HFFc6 (cell line): ENCODE results near the gene SPTB. TPM values are rescaled to one million over a fixed set of nuclear protein-coding genes. Genes with fewer than 3 reads are reported as not detected.

Experiments used
- DNase-seq: peaks from one replicate; pipeline ENCODE4 v3.0.0-alpha.2; 2018
- H3K27ac Mint-ChIP-seq: 2 replicates; pipeline ENCODE4 v1.8.0; 2020; ENCODE audit warnings: mild to moderate bottlenecking, mixed read lengths
- H3K27me3 Mint-ChIP-seq: 2 replicates; pipeline ENCODE4 v1.8.0; 2021; ENCODE audit warnings: mild to moderate bottlenecking, moderate library complexity, mixed read lengths; ENCODE audit not compliant: insufficient read depth
- H3K36me3 Mint-ChIP-seq: 2 replicates; pipeline ENCODE4 v1.8.0; 2021; ENCODE audit warnings: low read depth, mixed read lengths
- H3K4me1 Mint-ChIP-seq: 2 replicates; pipeline ENCODE4 v1.8.0; 2020; ENCODE audit warnings: low read depth, mixed read lengths
- H3K4me3 Mint-ChIP-seq: 2 replicates; pipeline ENCODE4 v1.8.0; 2020; ENCODE audit warnings: mild to moderate bottlenecking, moderate library complexity, mixed read lengths
- H3K9me3 Mint-ChIP-seq: 2 replicates; pipeline ENCODE4 v1.8.0; 2020; ENCODE audit warnings: mild to moderate bottlenecking, mixed read lengths
- CTCF ChIP-seq: fragments of 200-600 bp; sonication (generic); IDR thresholded peaks from 2 replicates; pipeline ENCODE4 v1.5.0; 2021; ENCODE audit warnings: antibody characterized with exemption, mild to moderate bottlenecking
- microRNA-seq: library from miRNA; unstranded; fragments of <30 nt; microRNA quantifications from one replicate; pipeline ENCODE4, GENCODE V29; 2019
- total RNA-seq, 6 experiments: library from RNA; stranded (reverse); fragmentation: NEBNext Ultra II Directional; extraction: Animal tissue kit (Norgen Biotek cat#: 25700); gene quantifications; 2 replicates in 1 of 6; 3 replicates in 5 of 6; pipeline ENCODE4 v1.2.3, GENCODE V29; 2021

SPTB gene
- total RNA-seq, 6 experiments from 2014 or later = 0.58 to 1.1 (median 0.72) TPM

GRCh38 chr14:64700894-64701293 is 178.8 kb downstream of the SPTB start:
- Mint-ChIP-seq H3K36me3 (no peaks in the 10 kb centered on the region), H3K27ac (no peak overlapping the region), H3K9me3 (no peaks in the 10 kb centered on the region), H3K4me1 (peaks cover 13% of the 10 kb centered on the region), H3K4me3 (no peak overlapping the region), H3K27me3 (peaks cover 33% of the 10 kb centered on the region)
- TF ChIP-seq CTCF = no peak
- DNase-seq = no peak

- Mint-ChIP-seq H3K27ac (no peak overlapping the region), H3K9me3 (no peaks in the 10 kb centered on the region), H3K36me3 (no peaks in the 10 kb centered on the region), H3K27me3 (peaks cover 33% of the 10 kb centered on the region), H3K4me3 (no peak overlapping the region), H3K4me1 (peaks cover 7% of the 10 kb centered on the region)
- no peak for DNase-seq
- no peak for TF ChIP-seq CTCF
Measured at GRCh38 chr14:64700290-64700689, 179.4 kb downstream of the SPTB start.

- Mint-ChIP-seq H3K27me3 (peaks cover 33% of the 10 kb centered on the region), H3K36me3 (no peaks in the 10 kb centered on the region), H3K4me3 (no peak overlapping the region), H3K27ac (no peak overlapping the region), H3K9me3 (no peaks in the 10 kb centered on the region), H3K4me1 (peaks cover 5% of the 10 kb centered on the region; the same call in 1 of the 2 replicates)
- DNase-seq = no peak
- no peak for TF ChIP-seq CTCF
Measured at GRCh38 chr14:64698903-64699302, 180.8 kb downstream of the SPTB start.

GRCh38 chr14:64696355-64696857 is 183.3 kb downstream of the SPTB start:
- Mint-ChIP-seq H3K27ac (no peak overlapping the region), H3K27me3 (peaks cover 19% of the 10 kb centered on the region), H3K36me3 (no peaks in the 10 kb centered on the region), H3K9me3 (no peaks in the 10 kb centered on the region), H3K4me3 (no peak overlapping the region), H3K4me1 (peaks cover 5% of the 10 kb centered on the region; the same call in 1 of the 2 replicates)
- DNase-seq = no peak
- no peak for TF ChIP-seq CTCF

Small RNA genes within 50 kb of the gene (microRNA-seq; reads per million reads assigned to microRNA genes)
- not detected for gene MIR7855

Other genes starting within 250 kb of the SPTB start
- 10 to 100 TPM in 3 of 6 experiments, 1 to 10 TPM in 3; 6.0 to 11.7 (median 9.2) TPM for gene PLEKHG3, start 175.5 kb downstream of the SPTB start, total RNA-seq
- 10 to 100 TPM; 51.9 to 63.3 (median 59.2) TPM for gene CHURC1, start 34.5 kb upstream of the SPTB start, total RNA-seq
- not detected for gene GPX2, start 62.8 kb upstream of the SPTB start, total RNA-seq
- gene RAB15, start 92.4 kb upstream of the SPTB start, total RNA-seq = 1 to 10 TPM; 3.5 to 5.7 (median 5.0) TPM
- gene FNTB, start 107.0 kb upstream of the SPTB start, total RNA-seq = 10 to 100 TPM; 14.1 to 22.7 (median 18.0) TPM
- 10 to 100 TPM; 79.0 to 95.6 (median 81.9) TPM for gene MAX, start 222.6 kb upstream of the SPTB start, total RNA-seq